HL-60 (cell line): ENCODE data around the gene TBC1D1.

Experiments used
- DNase-seq, 2 experiments: peaks; one replicate each; pipeline ENCODE4 v3.0.0-alpha.2; 2010 to 2020; ENCODE audit warnings: low read depth in 1 of 2, low spot score in 1 of 2
- H3K27ac ChIP-seq: fragments of 250-450 bp; sonication (Bioruptor Pico); replicated peaks from 2 replicates; pipeline ENCODE4 v1.5.1; 2020; ENCODE audit warnings: mild to moderate bottlenecking, moderate library complexity
- H3K27me3 ChIP-seq: fragments of 250-450 bp; sonication (Bioruptor Pico); 2 replicates; pipeline ENCODE4 v1.5.1; 2021; ENCODE audit warnings: mild to moderate bottlenecking, moderate library complexity; ENCODE audit not compliant: insufficient read depth, poor library complexity, severe bottlenecking
- H3K4me3 ChIP-seq: replicated peaks from 2 replicates; pipeline ENCODE4 v1.5.1; 2011; ENCODE audit warnings: mild to moderate bottlenecking, control low read depth, low read length; ENCODE audit not compliant: insufficient read depth
- GABPA ChIP-seq: IDR thresholded peaks from 2 replicates; pipeline ENCODE4 v1.6.1; 2012; ENCODE audit warnings: low read depth
- POLR2AphosphoS5 ChIP-seq: IDR thresholded peaks from 2 replicates; pipeline ENCODE4 v1.6.1; 2012; ENCODE audit warnings: low read depth
- SPI1 ChIP-seq: IDR thresholded peaks from 2 replicates; pipeline ENCODE4 v1.6.1; 2012; ENCODE audit warnings: low read depth, mild to moderate bottlenecking, borderline replicate concordance
- TF ChIP-seq, protein P1 (sequence below): IDR thresholded peaks from one replicate; pipeline ENCODE4 v1.5.1; 2011; ENCODE audit warnings: low read length, control low read depth, inconsistent platforms; ENCODE audit not compliant: insufficient read depth
- TF ChIP-seq, protein P2 (sequence below): IDR thresholded peaks from 2 replicates; pipeline ENCODE4 v1.6.1; 2012; ENCODE audit warnings: low read depth; ENCODE audit not compliant: insufficient replicate concordance

Gene TBC1D1

DNA sequence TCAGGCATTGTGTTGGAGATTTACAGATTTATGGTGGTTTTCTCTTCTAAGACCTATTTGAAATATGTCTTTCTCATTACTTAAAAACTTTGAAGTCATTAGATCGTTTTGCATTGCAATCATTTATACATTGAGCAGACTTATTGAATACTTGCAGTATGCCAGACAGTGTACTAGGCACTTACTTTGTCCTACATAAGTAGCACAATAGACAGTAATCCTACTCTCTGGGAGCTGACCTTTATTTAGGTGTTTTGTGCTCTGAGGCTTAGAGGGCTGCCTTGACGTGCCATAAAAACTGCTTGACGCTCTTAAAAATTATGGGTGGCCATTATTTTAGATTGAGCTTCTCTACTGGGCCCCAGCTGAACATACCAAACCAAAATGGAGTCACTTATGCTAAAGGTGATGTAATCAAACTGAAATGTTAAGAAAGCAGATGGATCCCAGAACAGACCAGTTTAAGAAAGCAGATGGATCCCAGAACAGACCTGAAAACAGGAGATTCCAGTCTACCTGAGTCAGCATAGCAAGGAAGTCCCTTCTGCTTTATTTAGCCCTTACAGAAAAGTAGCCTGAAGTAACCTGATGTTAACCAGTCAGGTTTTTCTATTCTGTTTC lies 111.7 kb downstream of the TBC1D1 start:
- Histone ChIP-seq H3K4me3 (no peak overlapping the region), H3K27ac (no peak overlapping the region), H3K27me3 (no peaks in the 10 kb centered on the region)
- TF ChIP-seq SPI1: no peak
- no peak for TF ChIP-seq GABPA
- TF ChIP-seq, protein P1, sequence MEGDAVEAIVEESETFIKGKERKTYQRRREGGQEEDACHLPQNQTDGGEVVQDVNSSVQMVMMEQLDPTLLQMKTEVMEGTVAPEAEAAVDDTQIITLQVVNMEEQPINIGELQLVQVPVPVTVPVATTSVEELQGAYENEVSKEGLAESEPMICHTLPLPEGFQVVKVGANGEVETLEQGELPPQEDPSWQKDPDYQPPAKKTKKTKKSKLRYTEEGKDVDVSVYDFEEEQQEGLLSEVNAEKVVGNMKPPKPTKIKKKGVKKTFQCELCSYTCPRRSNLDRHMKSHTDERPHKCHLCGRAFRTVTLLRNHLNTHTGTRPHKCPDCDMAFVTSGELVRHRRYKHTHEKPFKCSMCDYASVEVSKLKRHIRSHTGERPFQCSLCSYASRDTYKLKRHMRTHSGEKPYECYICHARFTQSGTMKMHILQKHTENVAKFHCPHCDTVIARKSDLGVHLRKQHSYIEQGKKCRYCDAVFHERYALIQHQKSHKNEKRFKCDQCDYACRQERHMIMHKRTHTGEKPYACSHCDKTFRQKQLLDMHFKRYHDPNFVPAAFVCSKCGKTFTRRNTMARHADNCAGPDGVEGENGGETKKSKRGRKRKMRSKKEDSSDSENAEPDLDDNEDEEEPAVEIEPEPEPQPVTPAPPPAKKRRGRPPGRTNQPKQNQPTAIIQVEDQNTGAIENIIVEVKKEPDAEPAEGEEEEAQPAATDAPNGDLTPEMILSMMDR: no peak
- TF ChIP-seq, protein P2, sequence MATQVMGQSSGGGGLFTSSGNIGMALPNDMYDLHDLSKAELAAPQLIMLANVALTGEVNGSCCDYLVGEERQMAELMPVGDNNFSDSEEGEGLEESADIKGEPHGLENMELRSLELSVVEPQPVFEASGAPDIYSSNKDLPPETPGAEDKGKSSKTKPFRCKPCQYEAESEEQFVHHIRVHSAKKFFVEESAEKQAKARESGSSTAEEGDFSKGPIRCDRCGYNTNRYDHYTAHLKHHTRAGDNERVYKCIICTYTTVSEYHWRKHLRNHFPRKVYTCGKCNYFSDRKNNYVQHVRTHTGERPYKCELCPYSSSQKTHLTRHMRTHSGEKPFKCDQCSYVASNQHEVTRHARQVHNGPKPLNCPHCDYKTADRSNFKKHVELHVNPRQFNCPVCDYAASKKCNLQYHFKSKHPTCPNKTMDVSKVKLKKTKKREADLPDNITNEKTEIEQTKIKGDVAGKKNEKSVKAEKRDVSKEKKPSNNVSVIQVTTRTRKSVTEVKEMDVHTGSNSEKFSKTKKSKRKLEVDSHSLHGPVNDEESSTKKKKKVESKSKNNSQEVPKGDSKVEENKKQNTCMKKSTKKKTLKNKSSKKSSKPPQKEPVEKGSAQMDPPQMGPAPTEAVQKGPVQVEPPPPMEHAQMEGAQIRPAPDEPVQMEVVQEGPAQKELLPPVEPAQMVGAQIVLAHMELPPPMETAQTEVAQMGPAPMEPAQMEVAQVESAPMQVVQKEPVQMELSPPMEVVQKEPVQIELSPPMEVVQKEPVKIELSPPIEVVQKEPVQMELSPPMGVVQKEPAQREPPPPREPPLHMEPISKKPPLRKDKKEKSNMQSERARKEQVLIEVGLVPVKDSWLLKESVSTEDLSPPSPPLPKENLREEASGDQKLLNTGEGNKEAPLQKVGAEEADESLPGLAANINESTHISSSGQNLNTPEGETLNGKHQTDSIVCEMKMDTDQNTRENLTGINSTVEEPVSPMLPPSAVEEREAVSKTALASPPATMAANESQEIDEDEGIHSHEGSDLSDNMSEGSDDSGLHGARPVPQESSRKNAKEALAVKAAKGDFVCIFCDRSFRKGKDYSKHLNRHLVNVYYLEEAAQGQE: no peak
- no peak for TF ChIP-seq POLR2AphosphoS5
- DNase-seq: no peak

DNA sequence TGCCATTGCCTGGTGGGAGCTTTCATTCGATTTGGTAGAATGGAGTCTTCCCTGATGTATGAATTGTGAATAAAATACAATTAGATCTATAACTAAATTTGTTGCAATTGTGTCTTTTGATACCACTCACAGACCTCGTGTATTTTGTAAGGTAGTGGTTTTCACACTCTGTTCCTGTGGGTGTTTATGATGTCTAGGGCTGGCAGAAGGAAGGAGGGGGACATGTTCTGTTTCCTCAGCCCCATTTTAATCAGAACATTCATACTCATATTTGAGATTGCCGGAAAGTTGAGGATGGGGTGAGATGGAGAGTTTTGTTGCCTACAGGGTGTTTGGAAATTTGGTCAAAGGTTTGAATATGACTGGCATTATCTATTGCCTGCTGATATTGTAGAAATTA lies 112.2 kb downstream of the TBC1D1 start:
- no peak for DNase-seq
- no peak for TF ChIP-seq POLR2AphosphoS5
- H3K27ac ChIP-seq: no peak overlapping the region
- no peaks in the 10 kb centered on the region for H3K27me3 ChIP-seq
- H3K4me3 ChIP-seq: no peak overlapping the region

DNA sequence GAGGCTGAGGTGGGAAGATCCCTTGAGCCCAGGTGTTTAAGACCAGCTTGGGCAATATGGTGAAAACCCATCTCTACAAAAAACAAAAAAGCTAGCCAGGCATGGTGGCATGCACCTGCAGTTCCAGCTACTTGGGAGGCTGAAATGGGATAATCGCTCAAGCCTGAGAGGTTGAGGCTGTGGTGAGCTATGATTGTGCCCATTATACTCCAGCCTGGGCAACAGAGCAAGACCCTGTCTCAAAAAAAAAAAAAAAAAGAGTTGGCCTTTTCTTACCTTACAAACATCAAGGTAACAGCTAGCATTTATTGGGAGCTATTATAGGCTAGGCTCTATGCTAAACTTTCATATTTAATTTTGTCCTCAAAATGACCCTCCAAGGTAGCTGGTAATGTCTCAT lies 112.7 kb downstream of the TBC1D1 start:
- no peaks in the 10 kb centered on the region for H3K27me3 ChIP-seq
- no peak overlapping the region for H3K27ac ChIP-seq
- no peak for DNase-seq
- no peak overlapping the region for H3K4me3 ChIP-seq
- TF ChIP-seq, protein P2: no peak
- TF ChIP-seq, protein P1: no peak
- TF ChIP-seq GABPA (no peak), POLR2AphosphoS5 (no peak), SPI1 (no peak)

DNA sequence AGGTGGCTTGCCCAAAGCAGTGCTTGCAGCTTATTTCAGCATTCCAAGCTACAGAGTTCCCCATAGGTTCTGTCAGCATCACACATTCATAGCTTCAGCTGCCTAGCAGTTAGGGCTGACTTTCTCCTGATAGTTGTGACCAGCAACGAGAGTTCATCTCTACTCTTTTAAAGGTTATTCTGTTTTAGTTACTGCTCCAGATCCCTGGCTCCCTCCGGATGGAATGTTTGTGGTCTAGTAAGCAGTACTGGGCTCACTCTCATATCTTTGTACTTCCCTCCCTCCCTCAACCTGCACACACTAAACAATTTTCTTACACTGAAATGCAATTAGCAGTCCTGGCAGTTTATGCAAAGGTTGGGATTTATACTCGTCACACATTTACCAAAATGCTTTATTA lies 113.2 kb downstream of the TBC1D1 start:
- no peaks in the 10 kb centered on the region for H3K27me3 ChIP-seq
- DNase-seq: no peak
- H3K27ac ChIP-seq: no peak overlapping the region
- TF ChIP-seq, protein P1: no peak
- TF ChIP-seq SPI1: no peak
- TF ChIP-seq, protein P2: no peak
- no peak for TF ChIP-seq POLR2AphosphoS5
- TF ChIP-seq GABPA: no peak
- H3K4me3 ChIP-seq: no peak overlapping the region
